Measurements from ENCODE around the gene PSMG4. TPM values are rescaled to one million over a fixed set of nuclear protein-coding genes. Genes with fewer than 3 reads are reported as not detected.

The PSMG4 gene
- total and polyA plus RNA-seq, 2 of the 8 experiments (the other 6 are each of a cell fraction or from before 2014, with no cell fraction given), result 40.6 to 113 TPM

DNA sequence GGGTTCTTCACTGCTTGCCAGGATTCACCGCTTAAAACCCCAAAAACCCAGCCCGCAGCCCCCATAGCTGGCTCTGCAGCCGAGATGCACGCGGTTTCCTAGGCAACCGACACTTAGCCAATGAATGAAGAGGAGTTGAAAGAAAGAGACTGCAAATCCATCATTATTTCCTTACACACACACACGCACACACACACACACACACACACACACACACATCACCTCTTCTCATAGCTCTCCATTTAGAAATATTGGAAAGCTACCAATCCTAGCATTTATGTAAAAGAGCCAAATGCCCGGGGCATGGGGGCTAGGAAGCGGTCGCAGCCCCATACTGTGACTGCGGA, 27.9 kb upstream of the PSMG4 start:
- Histone ChIP-seq H4K5ac (ENCODE audit: insufficient read length, low read depth, low read length) (no peak overlapping the region), H3K4me3 (ENCODE audit: extremely low read depth in 1 of 4, insufficient read depth in 2 of 4, low read depth in 3 of 4, low read length in 4 of 4) (peak overlapping the region; percentile 71 to 99 (median 86)), H3K23me2 (ENCODE audit: low read depth, low read length) (peaks cover 39% of the 10 kb centered on the region), H3K27ac (ENCODE audit: low read depth, low read length) (no peak overlapping the region), H3K14ac (ENCODE audit: insufficient read length) (no peak overlapping the region), H2BK12ac (ENCODE audit: low read depth, low read length) (no peak overlapping the region), H3K18ac (ENCODE audit: extremely low read depth, low read length) (no peak overlapping the region), H3K36me3 (ENCODE audit: control insufficient read depth in 2 of 4, insufficient read depth in 4 of 4, low read length in 3 of 4) (peaks cover 2 to 4% (median 3%) of the 10 kb centered on the region in 4 experiments; a peak in 7 of 8 replicates), H2AK5ac (ENCODE audit: low read depth, low read length) (no peak overlapping the region), H3K4me2 (ENCODE audit: insufficient read depth in 1 of 2, low read depth in 2 of 2, low read length in 2 of 2) (peak overlapping the region; percentile 91 to 96), H2AFZ (ENCODE audit: low read length) (no peak overlapping the region), H2BK15ac (ENCODE audit: low read length) (no peak overlapping the region), H3K23ac (ENCODE audit: insufficient read length) (no peak overlapping the region), H3K56ac (replicated peaks; ENCODE audit: insufficient read length, low read depth, low read length) (no peak overlapping the region), H2BK20ac (ENCODE audit: low read length) (no peak overlapping the region), H2BK5ac (ENCODE audit: low read depth, low read length) (no peak overlapping the region), H3K9me3 (ENCODE audit: insufficient read depth in 2 of 2, low read depth in 1 of 2, low read length in 1 of 2) (no peaks in the 10 kb centered on the region), H3K4ac (replicated peaks; ENCODE audit: insufficient read length, low read depth, low read length) (no peak overlapping the region), H3K79me1 (ENCODE audit: low read depth, low read length) (peaks cover 5% of the 10 kb centered on the region; the same call in 1 of the 2 replicates), H4K91ac (replicated peaks; ENCODE audit: insufficient read length, low read length) (no peak overlapping the region), H3K4me1 (replicated peaks in 1 of 4; ENCODE audit: control insufficient read depth in 3 of 4, insufficient read depth in 4 of 4, low read length in 3 of 4) (peaks cover 8 to 21% (median 15%) of the 10 kb centered on the region in 4 experiments; a peak in 6 of 7 replicates), H3K9ac (replicated peaks in 1 of 4; ENCODE audit: extremely low read depth in 1 of 4, low read depth in 3 of 4, low read length in 3 of 4) (peak overlapping the region in 1 of 4 experiments; percentile 80; a peak in 1 of 7 replicates), H2BK120ac (replicated peaks; ENCODE audit: low read depth, low read length) (no peak overlapping the region), H3K27me3 (replicated peaks in 1 of 4; ENCODE audit: control insufficient read depth in 3 of 4, extremely low read depth in 1 of 4, insufficient read depth in 3 of 4, low read length in 3 of 4) (peaks cover 0 to 23% (median 19%) of the 10 kb centered on the region in 4 experiments; a peak in 6 of 7 replicates), H4K20me1 (replicated peaks in 1 of 2; ENCODE audit: control insufficient read depth in 1 of 2, insufficient read depth in 2 of 2, low read length in 2 of 2) (peaks cover 14 to 15% of the 10 kb centered on the region in 2 experiments), H3K79me2 (ENCODE audit: control insufficient read depth in 1 of 2, insufficient read depth in 2 of 2, low read length in 2 of 2) (peaks cover 15 to 16% of the 10 kb centered on the region in 2 experiments), H4K8ac (ENCODE audit: extremely low read depth, insufficient read depth, low read length) (no peak overlapping the region)
- POLR2A ChIA-PET (ENCODE audit: partially characterized antibody), result interaction anchor here (0.7 to 7.6 kb wide), 18 partner anchors 8 to 155 kb away, joined by 3 to 122 read pairs (median 6); partner anchors contain the start of gene TUBB2A
- FAIRE-seq, result no peak
- CTCF ChIA-PET (ENCODE audit: partially characterized antibody), result interaction anchor here (0.6 to 17.3 kb wide), 15 partner anchors 8 to 244 kb away, joined by 3 to 263 read pairs (median 4); partner anchors contain the start of gene TUBB2A
- WGBS, 2 experiments (ENCODE audit: extremely low coverage in 1 of 2, insufficient coverage in 1 of 2, insufficient read length in 1 of 2, insufficient replicate concordance in 2 of 2, low coverage in 1 of 2, low lambda C conversion rate in 2 of 2, missing lambda C conversion rate in 1 of 2), result 2% methylated on average over 11 of the region's 11 CpGs; no CpG with 5 or more reads in 1 of the 2 experiments
- DNase-seq (ENCODE audit: low read depth in 1 of 2, low spot score in 2 of 2), result peak in 1 of 2 experiments; percentile 71
- TF ChIP-seq HDAC2 (IDR thresholded peaks at IDR 0.05; ENCODE audit: borderline replicate concordance in 1 of 2, low read depth in 2 of 2, low read length in 2 of 2) (0 out of 4 replicates have a peak, but pooled peaks of 1 of the 2 experiments have one; percentile 47), SIN3A (conservative IDR thresholded peaks at IDR 0.05 in 1 of 2, IDR thresholded peaks at IDR 0.05 in 1 of 2; ENCODE audit: low read depth in 1 of 2, low read length in 2 of 2) (0 out of 4 replicates have a peak, but pooled peaks of 1 of the 2 experiments have one; percentile 74)

All from H1 (cell line).